ENCODE data around the gene USP10. TPM values are rescaled to one million over a fixed set of nuclear protein-coding genes. Genes with fewer than 3 reads are reported as not detected.

Gene USP10
- total RNA-seq, 1 donor from 2014 or later = 107 TPM

DNA sequence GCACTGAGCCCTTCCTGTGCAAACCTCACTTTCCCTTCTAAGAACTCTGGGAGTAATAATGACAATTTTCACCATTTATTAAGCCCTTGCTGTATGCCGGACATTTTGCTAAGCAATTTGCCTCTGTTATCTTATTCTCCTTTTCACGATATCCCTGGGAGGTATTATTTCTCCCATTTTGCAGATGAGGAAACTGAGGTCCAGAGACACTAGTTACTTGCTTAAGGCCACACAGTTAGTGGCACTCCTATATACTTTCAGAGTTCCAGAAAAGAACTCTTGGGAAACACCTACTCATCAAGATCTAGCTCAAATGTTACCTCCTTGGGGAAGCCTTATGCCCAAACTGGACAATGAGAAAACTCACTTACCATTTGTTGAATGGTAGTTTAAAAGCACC is 4.8 kb upstream of the USP10 start:
- H3K4me1 Mint-ChIP-seq (ENCODE audit: low read depth, unreplicated experiment) = no peaks in the 10 kb centered on the region
- Histone ChIP-seq H3K27ac (ENCODE audit: low read depth, low read length) (no peak overlapping the region), H3K36me3 (ENCODE audit: insufficient read depth, low read length) (no peaks in the 10 kb centered on the region)

DNA sequence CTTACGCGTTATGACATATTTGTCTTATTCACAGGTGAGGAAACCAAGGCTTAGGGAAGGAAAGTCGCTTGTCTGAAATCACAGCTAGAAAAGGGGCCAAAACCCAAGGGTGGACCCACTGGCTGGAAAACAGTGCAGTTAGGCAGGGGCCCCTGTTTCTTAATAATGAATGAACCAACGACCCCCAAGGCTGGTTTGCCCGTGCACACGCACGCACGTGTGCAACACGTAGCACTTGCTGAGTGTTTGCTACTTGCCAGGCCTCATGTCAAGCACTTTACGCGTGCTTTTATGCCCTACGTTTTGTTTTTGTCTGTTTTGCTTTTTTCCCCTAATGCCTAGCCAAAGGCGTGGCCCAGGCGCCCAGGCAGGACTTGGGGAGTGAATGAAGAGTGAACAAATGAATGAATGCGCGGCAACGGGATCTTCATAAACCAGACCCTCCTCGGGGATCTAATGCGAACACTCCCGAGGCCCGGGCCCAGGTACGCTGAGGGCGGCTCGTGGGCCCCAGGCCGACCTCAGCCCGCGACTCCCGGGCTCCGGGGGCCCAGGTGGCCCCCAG is 571 bp upstream of the USP10 start:
- H3K27ac Mint-ChIP-seq (ENCODE audit: unreplicated experiment) = no peak overlapping the region
- H3K4me1 Mint-ChIP-seq (ENCODE audit: low read depth, unreplicated experiment) = peaks cover 14% of the 10 kb centered on the region
- Histone ChIP-seq H3K79me2 (ENCODE audit: insufficient read depth, low read length) (peaks cover 45% of the 10 kb centered on the region), H3K9ac (ENCODE audit: low read length) (peak overlapping the region; percentile 95), H4K20me1 (ENCODE audit: insufficient read depth, low read length) (peaks cover 36% of the 10 kb centered on the region), H3K9me3 (ENCODE audit: insufficient read depth, low read depth, low read length) (no peaks in the 10 kb centered on the region), H3K27me3 (ENCODE audit: insufficient read depth, low read length) (no peaks in the 10 kb centered on the region), H3K36me3 (ENCODE audit: insufficient read depth, low read length) (no peaks in the 10 kb centered on the region), H2AFZ (ENCODE audit: low read depth, low read length) (peak overlapping the region; percentile 86), H3K4me1 (ENCODE audit: insufficient read depth, low read length) (peaks cover 4% of the 10 kb centered on the region), H3K27ac (ENCODE audit: low read depth, low read length) (peak overlapping the region; percentile 46), H3K4me3 (ENCODE audit: insufficient read depth, low read depth, low read length) (peak overlapping the region; percentile 89), H3K4me2 (ENCODE audit: low read length) (peak overlapping the region; percentile 98)
- H3K36me3 Mint-ChIP-seq (ENCODE audit: low read depth, unreplicated experiment) = no peaks in the 10 kb centered on the region
- FAIRE-seq = no peak
- no peak for DNase-seq (ENCODE audit: low read depth)
- no peak for TF ChIP-seq EZH2 (IDR thresholded peaks at IDR 0.05; ENCODE audit: insufficient read depth, low read length)
- TF ChIP-seq, protein P1, sequence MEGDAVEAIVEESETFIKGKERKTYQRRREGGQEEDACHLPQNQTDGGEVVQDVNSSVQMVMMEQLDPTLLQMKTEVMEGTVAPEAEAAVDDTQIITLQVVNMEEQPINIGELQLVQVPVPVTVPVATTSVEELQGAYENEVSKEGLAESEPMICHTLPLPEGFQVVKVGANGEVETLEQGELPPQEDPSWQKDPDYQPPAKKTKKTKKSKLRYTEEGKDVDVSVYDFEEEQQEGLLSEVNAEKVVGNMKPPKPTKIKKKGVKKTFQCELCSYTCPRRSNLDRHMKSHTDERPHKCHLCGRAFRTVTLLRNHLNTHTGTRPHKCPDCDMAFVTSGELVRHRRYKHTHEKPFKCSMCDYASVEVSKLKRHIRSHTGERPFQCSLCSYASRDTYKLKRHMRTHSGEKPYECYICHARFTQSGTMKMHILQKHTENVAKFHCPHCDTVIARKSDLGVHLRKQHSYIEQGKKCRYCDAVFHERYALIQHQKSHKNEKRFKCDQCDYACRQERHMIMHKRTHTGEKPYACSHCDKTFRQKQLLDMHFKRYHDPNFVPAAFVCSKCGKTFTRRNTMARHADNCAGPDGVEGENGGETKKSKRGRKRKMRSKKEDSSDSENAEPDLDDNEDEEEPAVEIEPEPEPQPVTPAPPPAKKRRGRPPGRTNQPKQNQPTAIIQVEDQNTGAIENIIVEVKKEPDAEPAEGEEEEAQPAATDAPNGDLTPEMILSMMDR (IDR thresholded peaks at IDR 0.05; ENCODE audit: insufficient read depth, low read depth, low read length) = no peak
- H3K4me3 Mint-ChIP-seq (ENCODE audit: unreplicated experiment) = peak overlapping the region; percentile 88
- peaks cover 2% of the 10 kb centered on the region for H3K9me3 Mint-ChIP-seq (ENCODE audit: unreplicated experiment)
- no peaks in the 10 kb centered on the region for H3K27me3 Mint-ChIP-seq (ENCODE audit: low read depth, unreplicated experiment)

More for the DNA sequence above, 4.8 kb upstream of the USP10 start:
- FAIRE-seq (no peak), DNase-seq (ENCODE audit: low read depth) (no peak)
- Mint-ChIP-seq H3K36me3 (ENCODE audit: low read depth, unreplicated experiment) (no peaks in the 10 kb centered on the region), H3K27ac (ENCODE audit: unreplicated experiment) (no peak overlapping the region), H3K4me3 (ENCODE audit: unreplicated experiment) (no peak overlapping the region), H3K27me3 (ENCODE audit: low read depth, unreplicated experiment) (no peaks in the 10 kb centered on the region), H3K9me3 (ENCODE audit: unreplicated experiment) (peaks cover 2% of the 10 kb centered on the region)
- H4K20me1 ChIP-seq (ENCODE audit: insufficient read depth, low read length) = no peaks in the 10 kb centered on the region
- peaks cover 2% of the 10 kb centered on the region for H3K79me2 ChIP-seq (ENCODE audit: insufficient read depth, low read length)
- H3K9ac ChIP-seq (ENCODE audit: low read length) = no peak overlapping the region
- no peak for TF ChIP-seq EZH2 (IDR thresholded peaks at IDR 0.05; ENCODE audit: insufficient read depth, low read length)
- TF ChIP-seq, protein P1 (IDR thresholded peaks at IDR 0.05; ENCODE audit: insufficient read depth, low read depth, low read length) = no peak
- H3K4me1 ChIP-seq (ENCODE audit: insufficient read depth, low read length) = peaks cover 5% of the 10 kb centered on the region
- no peak overlapping the region for H3K4me3 ChIP-seq (ENCODE audit: insufficient read depth, low read depth, low read length)
- no peaks in the 10 kb centered on the region for H3K9me3 ChIP-seq (ENCODE audit: insufficient read depth, low read depth, low read length)
- H3K27me3 ChIP-seq (ENCODE audit: insufficient read depth, low read length) = no peaks in the 10 kb centered on the region
- H3K4me2 ChIP-seq (ENCODE audit: low read length) = no peak overlapping the region
- H2AFZ ChIP-seq (ENCODE audit: low read depth, low read length) = no peak overlapping the region
